Trophoblast cell (in vitro differentiated cells and primary cell): ENCODE measurements around the gene TACR2.

ENCODE experiments used
- DNase-seq, 2 donors: peaks; one replicate each; pipeline ENCODE4 v3.0.0-alpha.2; 2016
- H2AFZ ChIP-seq: 2 replicates; pipeline ENCODE4 v1.6.1; 2013; ENCODE audit warnings: low read length, moderate library complexity, mild to moderate bottlenecking; ENCODE audit not compliant: insufficient read depth, poor library complexity
- H2AK5ac ChIP-seq: 2 replicates; pipeline ENCODE4 v1.6.1; 2013; ENCODE audit warnings: mild to moderate bottlenecking, low read length
- H2BK120ac ChIP-seq: 2 replicates; pipeline ENCODE4 v1.6.1; 2013; ENCODE audit warnings: low read length, mild to moderate bottlenecking, moderate library complexity; ENCODE audit not compliant: insufficient read depth, poor library complexity
- H2BK12ac ChIP-seq: 2 replicates; pipeline ENCODE4 v1.6.1; 2013; ENCODE audit warnings: mild to moderate bottlenecking, low read length, moderate library complexity
- H2BK5ac ChIP-seq: 2 replicates; pipeline ENCODE4 v1.6.1; 2013; ENCODE audit warnings: low read length, low read depth, moderate library complexity, mild to moderate bottlenecking; ENCODE audit not compliant: poor library complexity
- H3K14ac ChIP-seq: 2 replicates; pipeline ENCODE4 v1.6.1; 2013; ENCODE audit warnings: mild to moderate bottlenecking, low read length
- H3K18ac ChIP-seq: 2 replicates; pipeline ENCODE4 v1.6.1; 2013; ENCODE audit warnings: mild to moderate bottlenecking, low read length
- H3K23ac ChIP-seq: 2 replicates; pipeline ENCODE4 v1.6.1; 2013; ENCODE audit warnings: low read length
- H3K27ac ChIP-seq: 2 replicates; pipeline ENCODE4 v1.5.1; 2013; ENCODE audit warnings: low read depth, mild to moderate bottlenecking, inconsistent platforms, low read length, moderate library complexity
- H3K27me3 ChIP-seq: 2 replicates; pipeline ENCODE4 v1.6.1; 2013; ENCODE audit warnings: inconsistent platforms, mild to moderate bottlenecking, low read length, moderate library complexity; ENCODE audit not compliant: insufficient read depth
- H3K36me3 ChIP-seq, 2 experiments: 1 replicate in 1 of 2; 2 replicates in 1 of 2; pipeline ENCODE4 v1.6.1; 2013; ENCODE audit warnings: low read length in 2 of 2, mild to moderate bottlenecking in 2 of 2, moderate library complexity in 1 of 2; ENCODE audit not compliant: insufficient read depth in 2 of 2, control insufficient read depth in 1 of 2
- H3K4ac ChIP-seq: 2 replicates; pipeline ENCODE4 v1.6.1; 2013; ENCODE audit warnings: low read depth, mild to moderate bottlenecking, low read length, moderate library complexity
- H3K4me1 ChIP-seq, 2 experiments: 1 replicate in 1 of 2; 2 replicates in 1 of 2; pipeline ENCODE4 v1.6.1; 2013; ENCODE audit warnings: low read length in 2 of 2, mild to moderate bottlenecking in 2 of 2, moderate library complexity in 1 of 2; ENCODE audit not compliant: insufficient read depth in 2 of 2, control insufficient read depth in 1 of 2
- H3K4me2 ChIP-seq: 2 replicates; pipeline ENCODE4 v1.6.1; 2013; ENCODE audit warnings: inconsistent platforms, mild to moderate bottlenecking, low read length, moderate library complexity
- H3K4me3 ChIP-seq: 2 replicates; pipeline ENCODE4 v1.5.1; 2013; ENCODE audit warnings: mild to moderate bottlenecking, low read depth, low read length, inconsistent platforms
- H3K79me1 ChIP-seq: one replicate; pipeline ENCODE4 v1.6.1; 2013; ENCODE audit warnings: low read length
- H3K79me2 ChIP-seq: 2 replicates; pipeline ENCODE4 v1.6.1; 2013; ENCODE audit warnings: low read length, mild to moderate bottlenecking; ENCODE audit not compliant: control insufficient read depth, insufficient read depth, poor library complexity
- H3K9ac ChIP-seq: 2 replicates; pipeline ENCODE4 v1.6.1; 2013; ENCODE audit warnings: mild to moderate bottlenecking, low read length
- H3K9me3 ChIP-seq: 2 replicates; pipeline ENCODE4 v1.6.1; 2013; ENCODE audit warnings: low read depth, mild to moderate bottlenecking, control low read depth, inconsistent platforms, low read length; ENCODE audit not compliant: insufficient read depth
- H4K12ac ChIP-seq: 2 replicates; pipeline ENCODE4 v1.6.1; 2013; ENCODE audit warnings: low read depth, mild to moderate bottlenecking, low read length, moderate library complexity
- H4K8ac ChIP-seq: 2 replicates; pipeline ENCODE4 v1.6.1; 2013; ENCODE audit warnings: low read depth, mild to moderate bottlenecking, low read length, moderate library complexity
- H4K91ac ChIP-seq: one replicate; pipeline ENCODE4 v1.6.1; 2013; ENCODE audit warnings: low read depth, mild to moderate bottlenecking, low read length, moderate library complexity
- WGBS: extraction: QIAGEN DNeasy Blood & Tissue Kit; methylation state at CpG from one replicate; pipeline ENCODE4 v1.1.7; 2013; ENCODE audit warnings: missing lambda C conversion rate; ENCODE audit not compliant: insufficient read length, insufficient coverage; ENCODE audit errors: extremely low coverage; 5-methylcytosine and 5-hydroxymethylcytosine counted together

The TACR2 gene

DNA sequence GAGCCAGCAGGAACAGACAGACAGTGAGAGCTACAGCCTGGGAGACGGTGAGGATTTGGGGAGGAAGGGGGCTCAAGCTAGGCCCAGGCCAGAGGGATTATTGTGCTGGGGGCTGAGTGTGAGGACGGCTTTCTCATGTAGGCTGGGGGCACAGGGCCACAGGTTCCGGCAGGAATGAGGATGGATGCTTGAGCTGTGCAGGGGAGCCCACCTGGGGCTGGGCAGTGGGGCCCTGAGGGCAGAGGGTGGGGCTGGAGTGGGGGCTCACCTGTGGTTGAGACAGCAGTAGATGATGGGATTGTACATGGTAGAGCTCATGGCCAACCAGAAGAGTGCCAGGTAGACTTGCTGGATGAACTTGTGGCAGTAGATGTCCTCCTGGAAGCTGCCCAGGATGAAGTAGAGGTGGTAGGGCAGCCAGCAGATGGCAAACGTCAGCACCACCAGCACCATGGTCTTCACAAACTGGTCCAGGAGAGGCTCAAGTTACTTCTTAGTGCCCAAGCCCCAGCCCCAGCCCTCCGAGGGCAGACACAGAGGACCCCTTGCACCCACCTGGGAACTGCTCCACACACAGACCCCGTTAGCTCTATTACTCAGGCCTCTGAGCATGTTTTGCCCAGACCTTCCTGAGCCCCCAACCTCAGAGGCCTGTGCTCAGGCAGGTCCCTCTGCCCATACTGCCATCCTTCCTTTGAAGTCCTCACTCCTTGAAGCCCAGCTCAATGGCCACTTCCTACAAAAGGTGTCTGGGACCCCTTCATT is 9.7 kb downstream of the TACR2 start:
- Histone ChIP-seq H3K4me3 (no peak overlapping the region), H2AFZ (no peak overlapping the region), H2BK12ac (no peak overlapping the region), H3K9me3 (no peaks in the 10 kb centered on the region), H3K79me2 (no peaks in the 10 kb centered on the region), H3K4me1 (peaks cover 9 to 18% of the 10 kb centered on the region in 2 experiments), H3K79me1 (peaks cover 8% of the 10 kb centered on the region), H4K12ac (no peak overlapping the region), H4K91ac (no peak overlapping the region), H3K27ac (no peak overlapping the region), H3K36me3 (peaks cover 7 to 16% of the 10 kb centered on the region in 2 experiments), H2BK120ac (no peak overlapping the region), H2BK5ac (no peak overlapping the region), H3K18ac (no peak overlapping the region), H2AK5ac (no peak overlapping the region), H3K23ac (no peak overlapping the region), H3K27me3 (no peaks in the 10 kb centered on the region), H3K14ac (no peak overlapping the region), H3K9ac (no peak overlapping the region), H4K8ac (no peak overlapping the region), H3K4me2 (no peak overlapping the region), H3K4ac (no peak overlapping the region)
- no CpG with 5 or more reads among the region's 6 CpGs for WGBS
- DNase-seq = no peak

DNA sequence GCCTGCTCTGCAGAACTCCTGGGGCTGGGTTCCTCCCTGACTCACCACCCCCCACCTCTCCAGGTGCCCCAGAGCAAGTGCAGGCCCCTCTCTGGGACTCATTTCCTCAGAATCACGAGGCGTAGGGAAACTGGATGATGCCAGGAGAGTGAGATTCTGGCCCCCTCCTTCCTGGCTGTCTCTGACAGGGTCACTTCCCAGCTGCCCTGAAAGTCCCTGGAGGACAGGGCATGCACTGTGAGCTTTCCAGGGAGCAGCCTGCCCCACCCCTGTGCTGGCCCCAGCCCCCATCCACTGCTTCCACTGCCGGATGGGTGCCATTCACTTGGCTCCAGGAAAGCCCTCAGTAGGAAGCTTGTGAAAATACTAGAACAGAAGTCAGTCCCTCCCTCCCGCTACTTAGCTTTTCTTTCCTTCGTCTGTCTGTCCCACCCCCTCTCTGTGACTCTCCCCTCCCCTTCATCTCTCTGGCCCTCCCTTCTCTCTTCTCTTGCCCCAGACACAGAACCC is 10.4 kb downstream of the TACR2 start:
- WGBS = no CpG with 5 or more reads among the region's 5 CpGs
- Histone ChIP-seq H4K12ac (no peak overlapping the region), H2BK5ac (no peak overlapping the region), H4K8ac (no peak overlapping the region), H3K14ac (no peak overlapping the region), H3K36me3 (peaks cover 12 to 21% of the 10 kb centered on the region in 2 experiments), H3K79me2 (no peaks in the 10 kb centered on the region), H4K91ac (no peak overlapping the region), H3K9me3 (no peaks in the 10 kb centered on the region), H3K27ac (no peak overlapping the region), H3K4me2 (no peak overlapping the region), H3K79me1 (peaks cover 8% of the 10 kb centered on the region), H2AFZ (no peak overlapping the region), H3K18ac (no peak overlapping the region), H3K9ac (no peak overlapping the region), H2BK12ac (no peak overlapping the region), H2BK120ac (no peak overlapping the region), H3K4me1 (peaks cover 9 to 17% of the 10 kb centered on the region in 2 experiments), H3K4ac (no peak overlapping the region), H3K27me3 (no peaks in the 10 kb centered on the region), H2AK5ac (no peak overlapping the region), H3K23ac (no peak overlapping the region), H3K4me3 (no peak overlapping the region)
- no peak for DNase-seq

DNA sequence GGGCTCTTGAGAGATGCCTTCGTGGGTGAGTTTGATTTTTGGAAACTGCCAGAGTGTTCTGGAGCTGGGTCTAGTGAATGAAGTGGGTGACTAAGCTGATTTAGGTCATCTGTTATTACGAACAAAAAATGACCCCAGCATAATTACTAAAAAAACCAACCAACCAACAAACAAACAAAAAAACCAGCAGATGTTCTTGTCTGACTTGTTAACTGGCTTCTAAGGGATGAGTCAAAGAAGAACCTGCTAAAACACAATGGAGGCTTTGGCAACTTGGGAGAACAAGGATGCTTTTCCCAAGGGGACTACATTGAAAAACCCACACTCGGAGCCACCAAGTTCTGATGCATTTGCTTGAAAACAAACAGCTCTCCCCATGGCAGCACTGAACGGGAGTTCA is 11.5 kb downstream of the TACR2 start:
- H3K79me2 ChIP-seq = no peaks in the 10 kb centered on the region
- H2AK5ac ChIP-seq = no peak overlapping the region
- H4K8ac ChIP-seq = no peak overlapping the region
- H3K9ac ChIP-seq = no peak overlapping the region
- H3K27me3 ChIP-seq = no peaks in the 10 kb centered on the region
- H2BK5ac ChIP-seq = no peak overlapping the region
- H3K4ac ChIP-seq = no peak overlapping the region
- H3K9me3 ChIP-seq = no peaks in the 10 kb centered on the region
- peaks cover 3 to 8% of the 10 kb centered on the region in 2 experiments for H3K4me1 ChIP-seq
- peaks cover 4% of the 10 kb centered on the region for H3K79me1 ChIP-seq
- no peak overlapping the region for H4K91ac ChIP-seq
- H2BK120ac ChIP-seq = no peak overlapping the region
- H3K14ac ChIP-seq = no peak overlapping the region
- no peak overlapping the region for H2AFZ ChIP-seq
- no peak overlapping the region for H3K27ac ChIP-seq
- no peak overlapping the region for H3K23ac ChIP-seq
- no peak overlapping the region for H2BK12ac ChIP-seq
- no peak for DNase-seq
- no CpG with 5 or more reads among the region's 4 CpGs for whole genome bisulfite sequencing
- no peak overlapping the region for H3K18ac ChIP-seq
- peaks cover 23 to 32% of the 10 kb centered on the region in 2 experiments for H3K36me3 ChIP-seq
- no peak overlapping the region for H3K4me3 ChIP-seq
- no peak overlapping the region for H3K4me2 ChIP-seq
- H4K12ac ChIP-seq = no peak overlapping the region

DNA sequence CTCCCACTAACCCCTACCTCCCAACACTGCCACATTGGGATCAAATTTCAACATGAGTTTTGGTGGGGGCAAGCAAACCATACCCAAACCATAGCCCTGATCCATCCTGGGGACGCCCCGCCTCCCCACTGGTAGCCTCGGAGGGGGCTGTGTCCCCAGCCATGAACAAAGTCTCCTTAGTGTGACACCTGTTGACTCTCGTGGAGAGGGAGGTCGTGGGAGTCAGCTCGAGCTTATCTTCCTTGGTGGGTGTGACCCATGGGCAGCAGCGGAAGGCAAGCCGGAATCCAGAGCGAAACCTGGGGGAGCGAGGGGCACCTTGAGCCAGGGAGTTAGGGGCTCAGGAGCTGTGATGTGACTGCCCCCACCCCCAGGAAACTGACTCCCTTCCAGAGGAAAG is 11.9 kb downstream of the TACR2 start:
- H3K9ac ChIP-seq = no peak overlapping the region
- H3K14ac ChIP-seq = no peak overlapping the region
- WGBS = no CpG with 5 or more reads among the region's 10 CpGs

More for the DNA sequence above, 11.9 kb downstream of the TACR2 start:
- H2BK5ac ChIP-seq = no peak overlapping the region
- no peak overlapping the region for H3K4me3 ChIP-seq
- no peaks in the 10 kb centered on the region for H3K9me3 ChIP-seq
- H3K4me2 ChIP-seq = no peak overlapping the region
- no peak overlapping the region for H4K8ac ChIP-seq
- H2BK120ac ChIP-seq = no peak overlapping the region
- H4K12ac ChIP-seq = no peak overlapping the region
- no peak overlapping the region for H3K27ac ChIP-seq
- H2AK5ac ChIP-seq = no peak overlapping the region
- no peak overlapping the region for H3K23ac ChIP-seq
- H4K91ac ChIP-seq = no peak overlapping the region
- H2AFZ ChIP-seq = no peak overlapping the region
- DNase-seq = no peak
- no peak overlapping the region for H2BK12ac ChIP-seq
- no peak overlapping the region for H3K18ac ChIP-seq
- peaks cover 3 to 8% of the 10 kb centered on the region in 2 experiments for H3K4me1 ChIP-seq
- no peak overlapping the region for H3K4ac ChIP-seq
- no peaks in the 10 kb centered on the region for H3K79me2 ChIP-seq
- H3K27me3 ChIP-seq = no peaks in the 10 kb centered on the region
- peaks cover 28 to 36% of the 10 kb centered on the region in 2 experiments for H3K36me3 ChIP-seq
- H3K79me1 ChIP-seq = peaks cover 4% of the 10 kb centered on the region
